GM12878 (cell line): ENCODE data around the gene GNA14. TPM values are rescaled to one million over a fixed set of nuclear protein-coding genes. Genes with fewer than 3 reads are reported as not detected.

Experiments
- ATAC-seq: fragments of 200-7000 bp; cut with Tn5 transposase; 3 replicates; pipeline ENCODE4 v1.9.1; 2020; ENCODE audit warnings: mild to moderate bottlenecking, moderate library complexity
- BruUV-seq: library from RNA; stranded (reverse); fragments of 400-500 nt; replicated peaks from 2 replicates; lab custom pipeline; 2021; lab: Mats Ljungman, UMichigan
- CTCF ChIA-PET: fragments of 300-600 bp; sonication (Branson Sonifier 250); formaldehyde crosslinking; extraction: SDS; loops from one replicate; lab custom pipeline; 2021; ENCODE audit warnings: inconsistent platforms; lab: Yijun Ruan, JAX
- POLR2A ChIA-PET: fragments of 350-600 bp; formaldehyde crosslinking; extraction: SDS; loops from one replicate; lab custom pipeline; 2021; ENCODE audit warnings: inconsistent platforms; lab: Charles Lee
- RAD21 ChIA-PET: fragments of 300-600 bp; sonication (Branson Sonifier 250); formaldehyde crosslinking; loops from one replicate; lab custom pipeline; 2023; ENCODE audit warnings: antibody characterized with exemption; ENCODE audit not compliant: unreplicated experiment; lab: Charles Lee
- SMC1A ChIA-PET: fragments of 300-600 bp; sonication (Branson Sonifier 250); formaldehyde crosslinking; loops from one replicate; lab custom pipeline; 2023; ENCODE audit not compliant: unreplicated experiment, uncharacterized antibody; lab: Charles Lee
- DNase-seq: peaks from one replicate; pipeline ENCODE4 v3.0.0-alpha.2; 2011; ENCODE audit warnings: low read depth, low spot score
- FAIRE-seq: peaks from 3 replicates; lab custom pipeline; 2011; peaks lifted over from hg19 to GRCh38; lab: Jason Lieb, UNC
- H2AFZ ChIP-seq: 2 replicates; pipeline ENCODE4 v1.6.0; 2011; ENCODE audit warnings: low read depth, low read length, control low read depth; ENCODE audit not compliant: control insufficient read depth
- H3K27ac ChIP-seq: 2 replicates; pipeline ENCODE4 v1.5.1; 2011; ENCODE audit warnings: control low read depth; ENCODE audit not compliant: control insufficient read depth, insufficient read depth
- H3K27me3 ChIP-seq, 2 experiments: replicated peaks in 1 of 2; 2 replicates each; pipeline versions ENCODE4 v1.6.0 to v1.6.1; 2011; ENCODE audit warnings: low read length in 1 of 2; ENCODE audit not compliant: control insufficient read depth in 2 of 2, insufficient read depth in 2 of 2
- H3K36me3 ChIP-seq, 2 experiments: 2 replicates each; pipeline ENCODE4 v1.5.1; 2011; ENCODE audit warnings: low read length in 1 of 2; ENCODE audit not compliant: control insufficient read depth in 2 of 2, insufficient read depth in 2 of 2
- H3K4me1 ChIP-seq: 2 replicates; pipeline ENCODE4 v1.6.1; 2011; ENCODE audit warnings: mild to moderate bottlenecking, low read length, moderate library complexity, mixed read lengths; ENCODE audit not compliant: control insufficient read depth, insufficient read depth
- H3K4me2 ChIP-seq: 2 replicates; pipeline ENCODE4 v1.6.0; 2011; ENCODE audit warnings: control low read depth; ENCODE audit not compliant: control insufficient read depth, insufficient read depth
- H3K4me3 ChIP-seq: fragments of 200-600 bp; sonication (generic); 2 replicates; pipeline ENCODE4 v1.5.1; 2016
- H3K79me2 ChIP-seq: 2 replicates; pipeline ENCODE4 v1.6.0; 2011; ENCODE audit warnings: low read length; ENCODE audit not compliant: control insufficient read depth, insufficient read depth
- H3K9ac ChIP-seq: 2 replicates; pipeline ENCODE4 v1.8.0; 2011; ENCODE audit warnings: low read length, control low read depth, mixed read lengths; ENCODE audit not compliant: control insufficient read depth, insufficient read depth
- H3K9me3 ChIP-seq: replicated peaks from 3 replicates; pipeline ENCODE4 v1.5.1; 2011; ENCODE audit warnings: mild to moderate bottlenecking, low read length; ENCODE audit not compliant: control insufficient read depth, insufficient read depth
- H4K20me1 ChIP-seq: 2 replicates; pipeline ENCODE4 v1.6.0; 2011; ENCODE audit not compliant: control insufficient read depth, insufficient read depth
- BACH1 ChIP-seq: fragments of 450-650 bp; IDR thresholded peaks from 2 replicates; pipeline ENCODE4 v1.6.1; 2017; ENCODE audit warnings: mild to moderate bottlenecking, borderline replicate concordance
- CHD1 ChIP-seq: IDR thresholded peaks from 2 replicates; pipeline ENCODE4 v1.6.1; 2012; ENCODE audit warnings: low read depth, low read length, improper control_type of control experiment
- CREB1 ChIP-seq: IDR thresholded peaks from 2 replicates; pipeline ENCODE4 v1.6.1; 2012; ENCODE audit warnings: low read depth, mild to moderate bottlenecking, inconsistent platforms
- DPF2 ChIP-seq: fragments of 450-650 bp; IDR thresholded peaks from 2 replicates; pipeline ENCODE4 v1.6.1; 2017; ENCODE audit warnings: mild to moderate bottlenecking
- FOXK2 ChIP-seq: fragments of 450-650 bp; IDR thresholded peaks from 2 replicates; pipeline ENCODE4 v1.6.1; 2017; ENCODE audit warnings: mild to moderate bottlenecking, moderate library complexity
- MEF2B ChIP-seq: fragments of 450-650 bp; IDR thresholded peaks from 2 replicates; pipeline ENCODE4 v1.6.1; 2018; ENCODE audit warnings: mild to moderate bottlenecking, moderate library complexity; ENCODE audit not compliant: partially characterized antibody, poor library complexity, severe bottlenecking
- MYB ChIP-seq: fragments of 150-350 bp; IDR thresholded peaks from 2 replicates; pipeline ENCODE4 v1.6.1; 2014; ENCODE audit warnings: mild to moderate bottlenecking, low read depth, low read length, borderline replicate concordance
- NFIC ChIP-seq: IDR thresholded peaks from 2 replicates; pipeline ENCODE4 v1.6.1; 2012; ENCODE audit warnings: low read depth, mild to moderate bottlenecking, inconsistent platforms, low read length, moderate library complexity
- NFYA ChIP-seq: IDR thresholded peaks from 2 replicates; pipeline ENCODE4 v1.6.1; 2011; ENCODE audit warnings: low read depth, mild to moderate bottlenecking, low read length, improper control_type of control experiment, borderline replicate concordance
- PAX5 ChIP-seq: IDR thresholded peaks from 2 replicates; pipeline ENCODE4 v1.6.1; 2011; ENCODE audit warnings: low read depth, low read length, borderline replicate concordance
- RBBP5 ChIP-seq: fragments of 200-600 bp; sonication (generic); conservative IDR thresholded peaks from 2 replicates; pipeline ENCODE4 v1.6.1; 2016
- TAF1 ChIP-seq: IDR thresholded peaks from 2 replicates; pipeline ENCODE4 v1.6.1; 2011; ENCODE audit warnings: mild to moderate bottlenecking, low read depth, low read length, borderline replicate concordance
- TCF7 ChIP-seq: IDR thresholded peaks from 2 replicates; pipeline ENCODE4 v1.6.1; 2014; ENCODE audit warnings: antibody characterized with exemption, borderline replicate concordance
- WRNIP1 ChIP-seq: IDR thresholded peaks from 2 replicates; pipeline ENCODE4 v1.6.1; 2011; ENCODE audit warnings: low read depth, low read length, improper control_type of control experiment, borderline replicate concordance
- ZBTB40 ChIP-seq: fragments of 450-650 bp; IDR thresholded peaks from 2 replicates; pipeline ENCODE4 v1.6.1; 2016; ENCODE audit warnings: mild to moderate bottlenecking, moderate library complexity, borderline replicate concordance
- WGBS: methylation state at CpG from one replicate; pipeline ENCODE4 v1.1.6; 2016; ENCODE audit warnings: low lambda C conversion rate; ENCODE audit not compliant: insufficient replicate concordance, insufficient coverage; ENCODE audit errors: missing lambda C conversion rate; 5-methylcytosine and 5-hydroxymethylcytosine counted together
- in situ Hi-C: fragments of 300-500 bp; cut with MboI; formaldehyde crosslinking; loops from 9 replicates; pipeline ENCODE4 v1.14.3; 2018; ENCODE audit warnings: mixed read lengths
- intact Hi-C: fragments of 100-400 bp; cut with micrococcal nuclease; formaldehyde crosslinking; loops from one replicate; pipeline ENCODE4 v1.14.2; 2022; ENCODE audit not compliant: unreplicated experiment
- polyA plus RNA-seq, 11 experiments: library from polyadenylated mRNA; depleted of rRNA in 4 of 11; unstranded in 6 of 11; stranded (reverse) in 5 of 11; fragments of >200 nt; fragmentation: Nextera tagmentation in 4 of 11; fragmentation: Illumina TruSeq in 1 of 11; extraction: Ambion mirVana in 4 of 11; extraction: Trizol in 1 of 11; gene quantifications; 1 replicate in 1 of 11; 2 replicates in 10 of 11; pipeline versions ENCODE4 v1.2.1 to v1.2.3, GENCODE V29; 2011 to 2016; ENCODE audit warnings: inconsistent platforms in 2 of 11, missing spikeins in 2 of 11, low read depth in 1 of 11
- total RNA-seq, 4 experiments: library from RNA; depleted of rRNA in 3 of 4; stranded (reverse); fragments of >200 nt in 3 of 4; fragmentation: Illumina TruSeq in 1 of 4; extraction: Trizol in 1 of 4; gene quantifications; 2 replicates each; pipeline versions ENCODE4 v1.2.1 to v1.2.3, GENCODE V29; 2013 to 2021

Gene GNA14
- total and polyA plus RNA-seq, 10 of the 15 experiments (the other 5 are each of a cell fraction or from before 2014, with no cell fraction given) = 0.17 TPM; not detected in 9

- ChIA-PET CTCF (no interaction called here), RAD21 (no interaction called here), SMC1A (no interaction called here), POLR2A (interaction anchor here (0.7 kb wide), 1 partner anchor 1140 kb away, joined by 3 read pairs; no protein-coding TSS in a partner anchor)
- DNase-seq (no peak), FAIRE-seq (no peak), ATAC-seq (no peak)
- Histone ChIP-seq H3K4me1 (no peaks in the 10 kb centered on the region), H3K36me3 (no peaks in the 10 kb centered on the region), H3K4me2 (no peak overlapping the region), H2AFZ (no peak overlapping the region), H3K79me2 (no peaks in the 10 kb centered on the region), H4K20me1 (no peaks in the 10 kb centered on the region), H3K9me3 (no peaks in the 10 kb centered on the region), H3K9ac (no peak overlapping the region), H3K27ac (no peak overlapping the region), H3K27me3 (no peaks in the 10 kb centered on the region), H3K4me3 (no peak overlapping the region)
- in situ Hi-C loops (no loop called here), intact Hi-C loops (no loop called here)
- no peak for TF ChIP-seq TAF1
- no peak for TF ChIP-seq RBBP5
- TF ChIP-seq NFIC = no peak
- no peak for TF ChIP-seq MEF2B
- no peak for TF ChIP-seq WRNIP1
- no peak for TF ChIP-seq NFYA
- 68% methylated on average over 3 of the region's 3 CpGs for WGBS
- no TSS peak for BruUV-seq
Observed at GRCh38 chr9:77426712-77427111, 221.4 kb downstream of the GNA14 start.

GRCh38 chr9:77424993-77425392, 223.1 kb downstream of the GNA14 start:
- H3K36me3 ChIP-seq = no peaks in the 10 kb centered on the region
- FAIRE-seq = no peak
- BruUV-seq = no TSS peak
- POLR2A ChIA-PET = no interaction called here
- no peaks in the 10 kb centered on the region for H3K79me2 ChIP-seq
- H3K27me3 ChIP-seq = no peaks in the 10 kb centered on the region
- no peak for ATAC-seq
- no peaks in the 10 kb centered on the region for H3K4me1 ChIP-seq
- H3K4me3 ChIP-seq = no peak overlapping the region
- SMC1A ChIA-PET = no interaction called here
- CTCF ChIA-PET = interaction anchor here (3.9 kb wide), 1 partner anchor 9 kb away, joined by 13 read pairs; no protein-coding TSS in a partner anchor
- intact Hi-C loops = no loop called here
- no peaks in the 10 kb centered on the region for H4K20me1 ChIP-seq
- no peak overlapping the region for H3K27ac ChIP-seq
- no peak for DNase-seq
- RAD21 ChIA-PET = no interaction called here
- no peak overlapping the region for H2AFZ ChIP-seq
- no peak overlapping the region for H3K9ac ChIP-seq
- 48% methylated on average over 2 of the region's 2 CpGs for WGBS
- no peak overlapping the region for H3K4me2 ChIP-seq
- no peaks in the 10 kb centered on the region for H3K9me3 ChIP-seq
- in situ Hi-C loops = no loop called here
- TF ChIP-seq FOXK2 (no peak), TCF7 (no peak), ZBTB40 (no peak), PAX5 (no peak), BACH1 (no peak), MYB (no peak), CREB1 (no peak), DPF2 (no peak), CHD1 (no peak), RBBP5 (no peak)
